ENCODE measurements around the gene TSHZ2.
"Not testable (repeated sequence)": the region's sequence is repeated elsewhere in the genome, so short reads cannot be mapped to it uniquely, and the experiment has no call there.

TSHZ2 gene

GRCh38 chr20:53402233-53403005 is 430.3 kb downstream of the TSHZ2 start:
- no peak for DNase-seq

DNA sequence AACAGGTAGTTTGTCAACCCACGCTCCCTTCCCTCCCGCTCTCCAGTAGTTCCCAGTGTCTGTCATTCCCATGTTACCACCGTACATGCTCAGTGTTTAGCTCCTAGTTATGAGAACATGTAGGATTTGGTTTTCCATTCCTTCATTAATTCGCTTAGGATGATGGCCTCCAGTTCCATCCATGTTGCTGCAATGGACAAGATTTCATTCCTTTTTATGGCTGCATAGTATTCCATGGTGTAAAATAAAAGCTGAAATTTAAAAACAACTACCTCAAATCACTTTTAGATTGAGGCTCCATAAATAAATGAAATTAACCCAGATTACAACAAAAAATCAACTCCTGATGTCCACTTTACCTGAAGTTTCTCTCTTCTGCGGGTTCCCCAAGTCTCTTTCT is 430.9 kb downstream of the TSHZ2 start:
- no peak for DNase-seq

GRCh38 chr20:53405139-53405538 is 433.0 kb downstream of the TSHZ2 start:
- no peak for DNase-seq

DNA sequence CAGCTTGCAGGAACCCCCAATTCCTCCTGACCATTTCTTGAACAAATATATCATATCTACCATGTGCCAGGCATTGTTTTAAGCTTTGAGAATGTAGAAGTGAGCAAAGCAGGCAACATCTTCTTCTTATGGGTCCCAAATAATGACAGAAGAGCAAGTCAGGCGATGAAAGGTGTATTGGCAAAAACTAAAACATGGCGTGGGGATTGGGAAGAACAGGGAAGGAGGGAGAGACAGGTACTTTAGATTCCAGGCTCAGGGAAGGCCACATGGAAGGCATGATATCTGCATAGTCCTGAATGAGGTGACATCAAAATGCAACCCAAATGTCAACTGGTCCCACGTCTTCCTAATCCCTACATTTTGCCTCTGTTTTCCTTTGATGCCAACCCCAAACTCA is 434.4 kb downstream of the TSHZ2 start:
- DNase-seq = no peak

- DNase-seq = peak; percentile 42
These were observed 436.7 kb downstream of the TSHZ2 start for GRCh38 chr20:53408691-53409446.

- no peak for DNase-seq
These were observed 437.2 kb downstream of the TSHZ2 start for GRCh38 chr20:53409447-53409717.

DNA sequence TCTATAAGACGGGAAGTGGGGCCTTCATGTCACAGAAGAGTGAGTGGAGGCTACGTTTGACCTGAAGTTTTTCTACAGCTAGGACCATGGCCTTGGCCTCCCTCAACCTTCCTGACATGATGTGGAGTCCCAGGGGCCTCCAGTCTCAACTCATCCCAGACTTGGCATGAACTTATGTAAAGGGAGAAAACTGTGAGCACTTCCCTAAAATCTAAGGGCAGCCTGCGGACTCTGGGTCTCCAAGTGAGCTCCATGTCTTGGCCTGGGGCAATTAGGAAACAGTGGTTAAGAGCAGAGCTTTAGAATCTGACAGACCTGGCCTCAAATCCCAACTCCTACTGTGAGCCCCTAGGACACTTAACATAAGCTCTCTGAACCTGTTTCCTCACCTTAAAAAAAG is 439.0 kb downstream of the TSHZ2 start:
- no peak for DNase-seq

DNA sequence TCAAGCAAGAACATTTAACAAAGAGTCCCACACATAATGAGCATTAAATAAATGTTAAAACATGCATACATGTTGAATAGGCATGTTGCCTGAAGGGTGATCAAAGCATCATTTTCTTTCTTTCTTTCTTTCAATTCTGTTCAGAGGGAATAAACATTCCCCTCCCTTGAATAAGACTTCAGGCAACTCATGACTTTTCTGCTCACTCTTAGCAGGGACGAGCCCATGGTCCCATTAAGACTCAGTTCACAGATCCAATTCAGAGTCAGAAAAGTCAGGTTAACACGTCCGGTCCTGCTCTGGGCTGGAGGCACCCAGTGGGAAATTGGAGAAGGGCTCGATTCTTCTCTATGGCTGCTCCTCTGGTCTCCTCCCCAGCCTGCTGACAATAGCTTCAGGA is 439.7 kb downstream of the TSHZ2 start:
- no peak for DNase-seq

GRCh38 chr20:53412577-53413185 is 440.5 kb downstream of the TSHZ2 start:
- DNase-seq = no peak

- no peak for DNase-seq
These were observed 441.1 kb downstream of the TSHZ2 start for GRCh38 chr20:53413186-53413631.

DNA sequence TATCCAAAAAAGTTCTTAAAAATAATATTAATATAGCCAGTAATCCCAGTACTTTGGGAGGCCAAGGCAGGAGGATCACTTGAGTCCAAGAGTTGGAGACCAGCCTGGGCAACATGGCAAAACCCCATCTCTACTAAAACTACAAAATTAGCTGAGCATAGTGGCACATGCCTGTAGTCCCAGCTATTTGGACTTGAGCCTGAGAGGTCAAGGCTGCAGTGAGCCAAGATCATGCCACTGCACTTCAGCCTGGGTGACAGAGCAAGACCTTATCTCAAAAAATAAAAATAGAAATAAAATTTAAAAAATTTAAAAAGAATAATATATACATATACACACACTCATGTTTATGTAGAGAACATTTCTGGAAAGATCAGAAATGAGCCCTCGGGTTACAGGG is 441.7 kb downstream of the TSHZ2 start:
- DNase-seq = not testable (repeated sequence)

GRCh38 chr20:53419693-53420460 is 447.7 kb downstream of the TSHZ2 start:
- DNase-seq = peak; percentile 57

DNA sequence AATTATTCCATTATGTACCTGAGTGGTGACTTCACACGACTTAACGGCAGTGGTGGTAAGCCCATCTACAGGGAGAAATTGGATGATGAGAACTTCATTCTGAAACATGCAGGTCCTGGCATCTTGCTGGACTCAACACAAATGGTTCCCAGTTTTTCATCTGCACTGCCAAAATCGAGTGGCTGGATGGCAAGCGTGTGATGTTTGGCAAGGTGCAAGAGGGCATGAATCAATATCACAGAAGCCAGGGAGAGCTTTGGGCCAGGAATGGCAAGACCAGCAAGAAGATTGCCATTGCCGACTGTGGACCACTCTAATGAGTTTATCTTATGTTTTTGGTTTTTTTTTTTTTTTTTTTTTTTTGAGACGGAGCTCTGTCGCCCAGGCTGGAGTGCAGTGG is 449.2 kb downstream of the TSHZ2 start:
- no peak for DNase-seq

DNA sequence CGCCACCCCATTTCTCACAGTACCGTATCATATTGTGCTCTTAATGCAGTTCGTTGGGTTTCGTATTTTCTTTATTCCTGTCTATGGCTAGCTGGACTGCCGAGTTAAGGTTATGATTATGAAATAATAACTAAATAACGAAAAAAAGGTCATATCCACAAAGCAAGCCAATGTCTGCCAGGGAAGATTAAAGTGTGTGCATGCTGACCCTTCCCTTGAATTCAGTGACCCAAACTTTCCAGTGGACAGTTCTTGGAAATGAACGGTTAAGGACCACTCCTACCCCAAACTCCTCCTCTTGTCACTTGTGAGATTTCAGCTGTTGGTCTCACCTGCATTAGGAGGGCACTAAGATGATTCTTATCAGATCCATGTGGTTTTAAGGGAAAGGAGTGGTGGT is 449.9 kb downstream of the TSHZ2 start:
- DNase-seq = no peak

GRCh38 chr20:53423587-53424146 is 451.5 kb downstream of the TSHZ2 start:
- DNase-seq = no peak

DNA sequence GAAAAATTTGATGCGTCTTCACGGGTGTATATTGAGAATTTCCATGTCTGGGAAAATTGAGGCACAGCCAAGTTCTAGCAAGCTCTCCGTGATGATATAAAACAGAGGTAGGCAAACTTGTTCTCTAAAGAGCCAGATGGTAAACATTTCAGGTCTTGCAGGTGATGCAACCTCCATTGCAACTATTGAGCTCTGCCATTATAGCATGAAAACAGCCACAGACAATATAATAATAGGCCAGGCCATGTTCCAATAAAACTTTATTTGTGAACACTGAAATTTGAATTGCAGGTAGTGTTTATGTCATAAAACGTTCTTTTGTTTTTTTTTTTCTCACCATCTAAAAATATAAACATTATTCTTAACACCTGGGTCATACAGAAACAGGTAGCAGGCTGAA is 453.3 kb downstream of the TSHZ2 start:
- no peak for DNase-seq

- no peak for DNase-seq
These were observed 453.8 kb downstream of the TSHZ2 start for GRCh38 chr20:53425941-53426340.

DNA sequence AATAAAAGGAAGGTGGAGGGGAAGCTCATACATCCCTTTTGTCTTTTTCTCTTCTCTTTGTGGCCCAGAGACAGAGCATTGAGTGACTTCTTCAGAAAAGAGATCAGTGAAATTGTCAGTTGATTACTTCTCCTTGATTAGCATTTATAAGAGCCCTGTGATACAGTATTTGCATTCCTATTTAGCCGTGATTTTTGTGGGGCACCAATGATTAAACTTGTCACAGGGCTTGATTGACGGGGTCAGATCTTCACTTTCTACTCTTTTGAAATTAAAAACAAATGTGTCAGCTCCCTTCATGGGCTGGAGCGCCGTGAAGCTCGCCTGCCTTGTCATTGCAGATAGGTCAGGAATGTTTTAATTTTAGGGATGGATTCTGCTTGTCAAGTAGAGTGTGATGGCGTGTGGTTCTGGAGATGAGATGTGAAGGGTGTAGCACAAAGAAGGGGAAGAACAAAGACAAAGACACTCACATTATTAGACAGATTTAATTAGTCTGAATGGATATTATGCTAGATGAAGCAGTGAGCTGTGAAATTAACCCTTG is 454.7 kb downstream of the TSHZ2 start:
- no peak for DNase-seq

GRCh38 chr20:53427951-53428350 is 455.8 kb downstream of the TSHZ2 start:
- no peak for DNase-seq

DNA sequence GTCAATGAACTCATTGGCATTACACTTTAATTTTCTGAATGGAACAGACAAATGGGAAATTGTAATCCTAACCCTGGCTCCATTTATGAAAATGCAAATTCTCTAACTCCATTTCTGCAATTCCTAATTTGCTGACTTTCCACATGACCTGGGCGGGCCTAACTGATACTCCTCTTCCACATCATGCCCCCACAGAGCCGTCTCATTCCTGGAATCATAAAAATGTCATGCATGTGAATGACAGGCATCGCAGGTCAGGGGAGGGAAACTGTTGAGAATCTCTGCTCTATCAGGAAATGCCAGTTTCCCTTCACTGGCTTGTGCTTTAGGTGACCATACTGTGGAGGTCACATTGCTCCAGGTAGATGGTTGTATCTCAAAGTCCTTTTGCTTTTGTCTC is 456.4 kb downstream of the TSHZ2 start:
- DNase-seq = no peak

GRCh38 chr20:53428996-53429395 is 456.8 kb downstream of the TSHZ2 start:
- no peak for DNase-seq

DNA sequence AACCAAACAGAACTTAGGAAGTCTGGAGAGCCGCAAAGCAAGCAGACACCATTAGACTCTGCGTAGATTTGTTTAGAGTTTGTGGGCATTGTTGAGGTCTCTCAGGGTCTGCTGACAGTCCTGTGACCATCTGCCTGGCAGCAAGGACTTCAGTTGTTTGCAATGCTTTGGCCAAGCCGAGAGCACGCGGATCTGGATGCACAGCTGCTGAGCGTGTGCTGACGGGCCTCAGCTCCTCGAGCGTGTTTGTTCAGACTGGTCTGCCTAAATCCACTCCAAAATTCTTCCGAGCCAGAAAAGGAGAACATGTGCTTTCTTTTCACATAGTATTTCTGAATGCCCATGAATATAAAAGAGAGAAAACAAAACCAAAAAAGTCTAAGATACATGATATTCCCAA is 462.5 kb downstream of the TSHZ2 start:
- DNase-seq = peak; percentile 19

DNA sequence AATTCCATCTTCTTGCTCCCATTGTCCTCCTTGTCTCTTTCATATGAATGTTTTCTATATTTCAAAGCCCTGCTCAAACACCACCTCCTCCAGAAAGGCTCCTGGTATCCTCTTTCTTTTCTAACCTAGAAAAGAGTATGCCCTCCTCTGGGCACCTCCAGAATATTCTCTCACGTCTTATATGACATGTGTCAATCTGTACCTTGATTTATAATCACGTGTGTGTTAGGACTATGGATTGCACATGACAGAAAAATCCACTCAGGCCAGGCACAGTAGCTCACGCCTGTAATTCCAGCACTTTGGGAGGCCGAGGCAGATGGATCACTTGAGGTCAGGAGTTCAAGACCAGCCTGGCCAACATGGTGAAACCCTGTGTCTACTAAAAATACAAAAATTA is 464.8 kb downstream of the TSHZ2 start:
- DNase-seq = not testable (repeated sequence)
